GM21447 (cell line): ENCODE results near the gene BPGM.

Source experiments
- ATAC-seq: cut with Tn5 transposase; IDR thresholded peaks from one replicate; pipeline ENCODE4 v1.9.1; 2021; ENCODE audit not compliant: unreplicated experiment

The BPGM gene

DNA sequence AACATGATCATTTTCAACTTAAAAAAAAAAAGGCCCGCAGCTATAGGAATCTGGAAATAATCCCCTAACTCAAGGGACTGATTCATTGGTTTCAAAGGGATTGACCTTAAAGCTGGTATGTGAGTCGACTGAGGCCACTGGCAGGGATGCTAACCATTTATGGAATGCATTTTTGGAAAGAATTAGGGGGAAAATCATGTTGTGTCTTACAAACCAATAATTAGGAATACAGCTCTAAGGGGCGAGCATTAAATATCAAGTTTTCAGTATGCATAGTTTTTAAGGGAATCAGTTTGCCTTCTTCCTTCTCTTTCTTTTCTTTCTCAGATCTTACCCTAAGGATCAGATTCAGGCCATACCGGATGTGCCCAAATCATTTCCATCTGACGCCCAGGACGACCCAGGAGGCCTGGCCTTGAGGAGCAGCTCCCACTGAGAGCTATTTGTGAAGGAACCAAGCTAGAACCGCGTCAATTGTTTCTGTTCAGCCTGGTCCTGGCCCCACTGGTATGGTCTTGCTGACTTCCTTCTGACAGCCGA is 48.7 kb downstream of the BPGM start:
- ATAC-seq: no peak

DNA sequence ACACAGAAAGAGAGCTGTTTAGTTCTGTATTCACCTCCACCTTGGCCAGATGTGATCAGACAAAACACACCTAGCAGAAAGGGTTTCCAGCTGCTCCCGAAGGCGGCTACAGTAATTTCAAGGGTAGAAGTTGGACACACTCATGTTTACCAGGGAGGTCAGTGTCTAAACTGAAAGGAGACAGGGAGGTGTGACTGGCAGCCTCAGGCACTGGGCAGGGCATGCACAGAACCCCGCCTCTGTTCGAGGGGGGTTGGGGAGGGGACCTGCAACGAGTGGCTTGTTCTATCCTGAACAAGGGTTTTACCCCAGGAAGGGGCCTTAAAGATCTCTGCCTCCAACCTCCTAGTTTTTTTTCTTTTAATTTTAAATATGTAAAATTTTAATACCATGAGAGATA is 49.6 kb downstream of the BPGM start:
- no peak for ATAC-seq

DNA sequence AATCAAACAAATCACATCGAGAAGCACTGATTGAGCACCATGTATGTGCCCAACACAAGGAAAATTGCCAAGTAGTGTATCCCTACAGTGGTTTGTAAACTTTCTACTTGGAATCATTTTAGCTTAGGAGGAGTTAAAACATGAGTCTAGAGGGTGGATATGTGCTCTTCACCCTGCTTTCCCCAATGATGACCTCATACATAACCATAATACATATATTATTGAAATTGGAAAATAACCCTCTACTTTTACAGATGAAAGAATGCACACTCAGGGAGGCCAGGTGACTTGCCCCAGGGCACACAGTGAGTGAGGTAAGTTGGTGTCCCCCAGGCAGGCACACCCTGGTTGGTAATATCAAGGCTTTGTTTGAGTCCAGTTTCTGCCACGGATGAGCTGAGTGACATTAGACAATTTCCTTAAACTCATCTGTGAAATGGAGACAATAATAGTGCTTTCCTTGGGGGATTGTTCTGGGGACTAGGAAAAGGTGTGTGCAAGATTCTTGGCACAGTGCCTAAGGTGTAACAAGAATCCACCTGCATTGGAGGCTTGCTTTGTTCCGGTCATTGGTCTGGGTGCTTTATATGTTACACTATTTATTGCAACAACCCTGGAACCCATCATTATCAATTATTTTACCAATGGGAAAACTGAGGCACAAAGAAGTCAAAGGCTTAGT is 50.7 kb downstream of the BPGM start:
- no peak for ATAC-seq

DNA sequence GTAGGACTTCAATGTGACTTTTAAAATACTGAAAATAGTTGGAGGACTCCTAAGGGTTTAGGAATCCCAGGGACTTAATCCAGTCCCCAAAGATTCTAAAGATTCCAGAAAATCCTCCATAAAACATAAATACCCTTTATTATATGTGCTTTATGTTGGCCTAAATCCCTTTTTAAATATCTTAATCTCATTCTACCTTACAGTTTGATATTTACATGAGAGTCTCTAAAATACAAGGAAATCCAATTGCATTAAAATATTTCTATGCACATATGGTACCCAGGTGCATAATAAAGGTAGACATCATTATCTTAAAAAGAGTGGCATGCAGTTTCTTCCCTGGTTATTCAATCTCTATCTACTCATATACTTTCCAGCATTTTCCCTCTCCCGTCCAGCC is 51.8 kb downstream of the BPGM start:
- no peak for ATAC-seq

DNA sequence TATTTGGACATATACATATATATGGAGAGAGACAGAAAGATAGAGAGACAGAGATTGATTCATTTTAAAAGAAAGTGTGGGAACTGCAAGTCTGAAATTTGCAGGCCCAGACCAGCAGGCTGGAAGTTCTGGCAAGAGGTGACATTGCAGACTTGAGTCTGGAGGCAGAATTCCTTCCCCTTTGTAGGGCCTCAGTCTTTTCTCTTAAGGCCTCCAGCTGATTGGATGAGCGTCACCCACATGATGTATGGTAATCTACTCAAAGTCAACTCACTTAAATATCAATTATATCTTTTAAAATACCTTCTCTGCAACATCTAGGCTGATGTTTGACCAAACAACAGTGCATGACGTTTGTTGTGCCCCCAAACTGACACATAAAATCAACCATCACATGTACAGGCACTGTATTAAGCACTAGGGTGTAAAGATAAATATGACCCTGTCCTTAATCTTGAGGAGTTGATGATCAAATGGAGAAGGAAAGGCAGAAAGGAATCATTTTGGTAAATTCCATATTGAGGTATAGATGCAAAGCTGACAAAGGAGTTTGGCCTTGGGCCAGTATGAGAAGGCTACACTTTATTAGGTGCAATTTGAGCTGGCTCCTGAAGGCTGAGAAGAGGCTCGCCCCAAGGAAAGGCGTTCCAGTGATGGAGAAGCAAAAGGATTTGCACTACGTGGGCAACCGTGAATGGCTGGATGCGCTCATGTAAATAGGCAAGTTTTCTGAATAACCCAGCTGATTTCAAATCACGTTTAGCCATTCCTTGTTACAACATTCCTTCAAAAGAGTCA is 52.6 kb downstream of the BPGM start:
- no peak for ATAC-seq

DNA sequence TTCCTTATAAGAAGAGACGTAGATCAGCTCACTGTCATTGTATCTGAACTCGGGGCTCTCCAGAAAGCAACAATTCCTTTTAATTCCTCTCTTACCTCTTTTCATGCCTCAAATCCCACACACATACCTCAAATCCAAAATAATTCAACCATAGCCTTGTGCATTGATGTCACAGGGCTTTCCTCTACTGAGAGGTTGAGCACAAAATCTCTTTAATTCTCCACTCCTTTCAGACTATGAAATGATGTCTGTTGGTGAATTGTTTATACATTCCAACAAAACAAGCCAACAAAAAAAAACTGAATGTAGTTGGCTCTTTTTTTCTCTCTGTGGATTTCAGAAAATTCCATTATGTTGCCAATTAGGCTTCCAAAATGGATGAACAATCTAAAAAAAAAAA is 53.2 kb downstream of the BPGM start:
- ATAC-seq: no peak

DNA sequence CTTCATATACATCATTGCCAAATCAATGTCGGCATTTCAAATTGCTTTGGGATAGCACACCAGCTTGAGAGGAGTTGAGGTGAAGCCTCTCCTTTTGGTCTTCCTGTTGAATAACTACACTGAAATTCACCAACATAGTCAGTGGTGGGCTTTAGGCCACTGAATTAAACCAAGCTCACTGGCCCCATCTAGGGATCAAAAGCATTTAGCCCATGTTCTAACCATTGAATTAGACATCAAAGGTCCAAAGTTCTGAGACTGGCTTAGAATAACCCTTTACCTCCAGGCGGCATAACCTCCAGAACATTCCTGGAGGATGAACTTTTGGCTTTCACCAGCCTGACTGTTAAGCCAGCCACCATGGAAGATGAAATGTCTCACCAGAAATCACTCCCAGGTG is 54.6 kb downstream of the BPGM start:
- no peak for ATAC-seq

DNA sequence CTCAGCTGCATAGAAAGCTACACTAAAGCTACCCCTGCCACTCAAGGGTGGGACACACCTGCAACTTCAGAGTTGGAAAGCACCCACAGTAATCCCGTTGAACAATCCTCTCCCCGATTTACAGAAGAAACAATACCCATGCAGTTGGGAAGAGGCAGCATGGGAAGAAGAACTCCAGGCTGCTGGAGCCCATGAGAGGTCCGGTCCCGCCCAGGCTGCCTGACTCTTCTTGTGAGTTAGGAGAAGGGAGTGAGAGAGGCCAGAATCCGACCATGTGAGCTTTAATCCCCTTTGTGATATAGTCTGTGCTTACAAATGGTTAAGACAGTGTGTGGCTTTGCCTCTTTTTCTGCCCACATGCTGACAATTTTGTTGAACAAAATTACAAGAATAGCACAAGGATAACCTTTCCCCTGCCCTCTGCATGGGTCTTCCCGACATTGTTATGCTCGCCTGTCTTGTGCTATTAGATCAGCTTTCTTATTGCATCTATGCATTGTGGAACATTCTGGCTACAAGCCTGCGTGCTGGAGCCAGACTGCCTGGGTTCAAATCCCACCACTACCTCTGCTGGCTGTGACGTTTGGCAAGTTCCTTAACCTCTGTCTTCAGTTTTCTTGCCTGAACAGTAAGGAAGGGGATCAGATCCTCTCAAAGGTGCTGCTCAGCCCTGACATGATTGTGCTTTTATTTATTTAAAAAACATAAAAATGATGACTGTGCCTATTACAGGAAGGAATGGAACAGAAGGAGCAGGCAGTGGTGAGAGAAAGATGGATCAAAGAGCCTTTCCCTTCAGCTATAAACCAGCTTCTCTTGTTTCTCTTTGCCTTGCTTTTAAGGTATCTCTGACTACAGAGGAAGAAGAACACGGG is 56.0 kb downstream of the BPGM start:
- no peak for ATAC-seq

DNA sequence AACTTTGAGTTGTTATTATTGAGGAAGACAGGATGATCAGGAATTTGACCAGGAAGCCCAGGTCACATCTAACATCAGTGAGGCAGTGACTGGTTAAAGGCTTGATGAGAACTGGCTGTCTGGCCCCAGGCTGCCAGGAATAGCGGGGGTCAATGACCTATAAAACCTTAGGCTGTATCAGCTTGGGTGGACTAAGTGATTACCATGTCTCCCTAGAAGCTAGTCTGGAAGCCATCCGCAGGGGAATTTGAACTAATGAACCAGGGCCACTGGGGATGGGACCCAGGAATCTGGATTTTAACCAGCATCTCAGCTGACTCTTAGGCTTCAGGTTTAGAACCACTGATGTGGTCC is 56.6 kb downstream of the BPGM start:
- no peak for ATAC-seq

DNA sequence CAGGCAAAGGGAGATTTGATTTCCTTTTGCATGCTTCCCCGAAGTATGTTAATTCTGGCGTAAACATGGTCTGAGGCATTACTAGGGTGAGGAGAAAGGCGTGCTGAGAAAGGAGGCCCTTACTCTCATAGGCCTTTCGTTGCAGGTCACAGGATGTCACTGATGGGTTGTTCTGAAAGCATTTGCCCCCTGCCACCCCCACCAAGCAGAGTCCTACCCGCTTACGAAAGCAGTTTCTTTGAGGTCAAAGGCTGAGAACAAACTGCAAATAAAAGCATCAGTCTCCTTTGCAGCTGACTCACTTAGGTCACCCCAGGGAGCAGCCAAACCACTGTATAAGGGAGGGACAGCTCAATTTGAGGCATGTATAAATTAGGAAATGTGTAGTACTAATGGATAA is 57.1 kb downstream of the BPGM start:
- no peak for ATAC-seq

DNA sequence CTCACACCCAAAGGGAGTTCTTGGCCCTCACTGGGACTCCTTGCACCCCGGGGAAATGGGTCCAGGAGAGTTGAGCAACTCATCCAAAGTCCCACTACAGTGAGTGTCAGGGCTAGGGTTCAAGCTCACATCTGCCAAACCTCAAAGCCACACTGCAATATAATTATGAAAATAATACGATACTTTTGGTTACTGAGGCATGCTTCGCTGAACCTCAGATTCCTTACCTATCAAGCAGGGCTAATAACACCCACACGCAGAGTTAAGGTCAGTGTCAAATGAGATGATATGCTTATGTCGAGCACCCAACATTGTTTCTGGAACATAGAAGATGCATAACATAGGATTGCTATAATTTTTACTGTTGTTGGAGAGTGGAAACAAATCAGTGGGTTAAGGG is 58.2 kb downstream of the BPGM start:
- no peak for ATAC-seq

DNA sequence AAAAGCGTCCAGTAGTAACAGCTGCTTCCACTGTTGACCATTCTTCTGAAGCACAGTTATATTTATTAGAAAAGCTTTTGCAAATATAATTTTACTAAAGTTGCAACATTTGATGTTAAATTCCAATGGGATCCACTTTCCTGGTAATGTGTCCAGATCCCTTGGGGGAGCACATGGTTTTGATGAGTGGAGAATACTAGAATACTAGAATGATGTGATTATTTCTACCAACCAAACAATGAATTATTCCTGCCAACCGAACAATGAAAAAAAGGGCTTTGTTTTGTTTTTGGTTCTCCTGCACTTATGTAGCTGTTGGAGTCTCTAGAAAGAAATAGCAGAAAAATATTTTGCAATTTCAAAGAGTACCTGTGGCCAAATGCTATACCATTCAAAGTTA is 59.1 kb downstream of the BPGM start:
- no peak for ATAC-seq

DNA sequence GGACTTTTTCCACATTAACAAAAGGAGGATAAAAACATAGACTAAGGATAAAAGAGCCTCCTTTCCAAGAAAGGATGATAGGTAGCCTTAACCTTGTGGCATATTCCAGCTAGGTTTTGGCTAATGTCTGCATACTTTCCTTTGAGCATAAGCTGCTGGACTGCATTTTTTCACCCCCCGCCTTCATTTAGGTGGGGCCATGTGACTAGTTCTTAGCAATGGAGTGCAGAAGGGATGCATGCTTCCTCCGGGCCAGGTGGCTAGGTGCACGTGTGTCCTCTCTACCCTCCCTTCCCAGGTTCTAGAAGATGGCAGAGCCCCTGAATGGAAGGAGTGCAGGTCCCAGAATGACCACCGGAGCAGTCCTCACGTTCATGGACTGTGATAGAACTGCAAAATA is 59.8 kb downstream of the BPGM start:
- no peak for ATAC-seq

DNA sequence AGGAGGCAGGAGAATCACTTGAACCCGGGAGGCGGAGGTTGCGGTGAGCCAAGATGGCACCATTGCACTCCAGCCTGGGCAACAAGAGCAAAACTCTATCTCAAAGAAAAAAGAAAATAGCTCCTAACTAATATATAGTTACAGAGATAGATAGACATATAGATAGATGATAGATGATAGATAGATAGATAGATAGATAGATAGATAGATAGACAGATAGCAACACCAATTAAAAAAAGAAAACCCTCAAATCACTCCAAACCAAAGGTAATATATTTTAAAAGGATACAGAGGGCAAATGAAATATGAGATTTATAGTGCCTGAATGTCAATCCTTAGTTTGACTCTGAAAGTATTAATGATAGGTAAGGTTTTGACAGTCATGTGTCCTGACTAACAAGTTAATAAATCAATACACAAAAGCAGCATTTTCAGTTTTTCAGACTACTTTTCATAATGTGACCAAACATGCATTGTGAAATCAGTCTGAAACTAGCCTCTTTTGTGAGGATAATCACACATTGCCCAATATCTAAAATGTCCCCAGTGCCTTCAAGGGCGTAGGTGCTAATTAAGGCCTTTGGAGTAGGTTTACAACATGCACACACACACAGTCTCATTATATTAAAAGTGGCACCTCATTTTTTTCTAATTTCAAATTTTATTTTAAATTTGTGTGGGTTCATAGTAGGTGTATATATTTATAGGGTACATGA is 61.2 kb downstream of the BPGM start:
- ATAC-seq: no peak

DNA sequence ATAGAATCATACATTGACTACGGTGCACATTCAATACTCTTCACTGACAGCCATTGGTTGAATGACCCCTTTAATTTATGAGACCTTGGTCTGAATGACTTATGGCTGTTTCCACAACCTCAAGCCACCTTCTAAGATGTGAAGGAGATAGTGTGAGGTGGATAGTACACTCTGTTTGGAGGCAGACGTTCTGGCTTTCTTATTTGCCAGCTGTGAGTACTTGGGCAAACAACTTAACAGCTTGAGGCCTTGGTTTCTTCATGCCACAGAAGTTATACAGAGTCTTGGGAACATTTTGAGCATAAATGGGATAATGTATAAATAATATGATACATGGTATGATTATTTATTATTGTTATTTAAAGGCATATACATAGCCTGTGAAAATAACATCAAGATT is 62.0 kb downstream of the BPGM start:
- no peak for ATAC-seq

DNA sequence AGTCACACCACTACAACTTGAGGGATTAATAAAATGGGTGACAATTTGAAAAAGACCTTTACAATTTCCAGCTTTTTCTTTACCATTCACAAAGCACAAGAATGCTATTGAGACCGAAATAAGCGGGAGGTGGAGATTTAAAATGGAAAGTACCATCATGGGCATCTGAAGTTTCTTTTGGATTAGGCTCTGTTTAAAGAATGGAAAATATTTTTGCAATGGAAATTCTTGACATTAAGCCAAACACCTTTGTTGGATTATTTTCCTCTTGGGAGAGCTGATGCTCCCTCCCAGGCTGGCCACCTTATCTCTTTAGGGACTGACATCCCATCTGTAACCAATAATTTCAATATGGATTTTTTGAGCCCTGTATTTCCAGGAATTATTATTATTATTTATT is 62.5 kb downstream of the BPGM start:
- no peak for ATAC-seq

DNA sequence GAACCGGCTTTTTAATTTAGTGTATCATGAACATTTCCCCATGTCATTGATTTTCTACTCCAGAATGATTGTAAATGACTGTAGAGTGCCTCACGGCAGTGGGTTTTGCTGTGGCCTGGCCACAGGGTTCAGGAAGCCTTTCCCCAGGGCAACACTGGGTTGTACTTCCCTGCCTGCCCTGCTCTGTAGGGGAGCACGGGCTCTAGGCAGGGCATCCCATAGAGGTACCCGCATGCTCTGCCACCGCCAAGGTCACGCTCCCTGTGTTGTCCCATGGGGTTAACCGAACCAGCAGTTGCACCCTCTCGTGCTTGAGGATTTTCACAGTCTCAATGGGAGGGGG is 63.8 kb downstream of the BPGM start:
- no peak for ATAC-seq

DNA sequence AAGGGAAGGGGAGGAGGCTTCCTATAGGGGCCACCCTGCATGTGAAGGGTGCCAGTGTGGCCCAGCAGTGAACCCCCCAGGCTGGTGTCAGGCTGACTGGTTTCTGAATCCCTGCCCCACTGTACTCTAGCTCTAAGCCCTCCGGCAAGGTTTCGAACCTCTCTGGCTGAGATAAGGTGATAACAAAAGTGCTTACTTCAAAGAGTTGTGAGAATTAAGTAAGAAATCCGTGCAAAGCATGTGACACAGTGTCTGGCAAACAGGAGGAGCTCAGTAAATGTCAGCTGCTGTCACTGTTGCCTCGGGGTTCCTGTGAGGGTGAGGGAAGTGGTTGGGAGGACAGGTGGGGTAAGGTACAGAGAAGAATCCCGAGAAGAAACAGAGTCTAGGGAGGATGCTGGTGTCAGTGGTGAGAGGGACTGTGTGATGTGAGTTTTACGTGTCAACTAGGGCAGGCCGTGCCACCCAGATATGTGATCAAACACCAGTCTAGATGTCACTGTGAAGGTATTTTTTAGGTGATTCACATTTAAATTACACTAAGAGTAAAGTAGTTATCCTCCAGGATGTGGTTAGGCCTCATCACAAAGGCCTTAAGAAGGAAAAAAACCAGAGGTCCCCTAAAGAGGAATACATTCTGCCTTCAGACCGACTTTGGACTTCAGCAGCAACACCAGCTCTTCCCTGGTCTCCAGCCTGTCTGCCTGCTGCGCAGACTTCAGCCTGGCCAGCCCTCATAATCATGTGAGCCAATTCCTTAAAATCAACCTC is 64.4 kb downstream of the BPGM start:
- no peak for ATAC-seq

DNA sequence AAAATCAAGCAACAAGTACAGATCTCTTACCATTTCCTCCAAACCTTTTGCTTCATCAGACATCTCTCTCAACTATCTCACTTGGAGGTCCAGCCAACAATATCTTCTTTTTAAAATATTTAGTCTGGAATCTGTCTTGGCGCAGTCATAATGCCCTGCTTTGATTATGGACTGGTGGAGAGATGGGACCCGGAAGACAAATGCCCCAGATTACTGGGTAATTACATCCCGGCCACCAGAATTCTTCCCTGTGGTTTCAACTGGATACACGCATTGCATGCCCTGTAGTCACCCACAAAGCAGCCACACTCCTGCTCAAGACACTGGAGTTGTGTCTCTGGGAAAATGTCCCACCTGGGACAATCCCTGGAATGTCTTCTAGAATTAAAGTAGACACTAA is 65.5 kb downstream of the BPGM start:
- ATAC-seq: no peak

DNA sequence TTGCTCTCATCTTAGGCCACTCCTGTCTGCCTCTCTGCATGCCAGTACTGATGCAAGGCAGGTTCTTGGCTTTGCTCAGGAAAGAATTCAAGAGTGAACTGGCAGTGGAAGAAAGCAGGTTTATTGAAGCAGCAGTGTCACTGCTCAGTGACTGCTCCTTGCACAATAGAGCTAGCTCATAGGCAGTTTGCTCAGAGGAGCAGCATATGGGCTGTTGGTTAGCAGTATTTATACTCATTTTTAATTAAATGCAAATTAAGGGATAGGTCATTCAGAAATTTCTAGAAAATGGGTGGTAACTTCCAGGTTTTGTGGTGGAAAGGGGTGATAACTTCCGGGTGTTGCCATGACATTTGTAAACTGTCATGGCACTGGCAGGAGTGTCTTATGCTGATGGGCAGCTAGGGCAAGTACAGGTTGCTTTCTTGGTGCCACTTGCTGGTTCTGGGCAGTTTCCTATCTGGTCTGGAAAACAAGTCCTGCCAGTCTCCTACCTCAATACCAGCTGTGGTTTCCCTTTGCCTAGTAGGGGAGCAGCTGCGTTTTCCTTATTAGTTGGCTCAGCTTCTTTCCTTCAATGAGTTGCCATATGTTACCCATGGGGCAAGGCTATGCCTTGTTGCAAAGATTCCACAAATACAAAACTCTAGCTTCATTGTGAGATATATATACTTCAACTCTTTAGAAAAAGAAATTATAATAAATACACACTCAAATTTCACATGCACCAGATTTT is 68.0 kb downstream of the BPGM start:
- ATAC-seq: no peak
